Nephron (organoid): ENCODE measurements around the gene CSMD2.

Source experiments
- H3K27ac Mint-ChIP-seq, 3 experiments: 2 replicates each; pipeline ENCODE4 v1.8.0; 2020; ENCODE audit warnings: mixed read lengths in 3 of 3, mild to moderate bottlenecking in 2 of 3, moderate library complexity in 1 of 3
- H3K27me3 Mint-ChIP-seq: 2 replicates; pipeline ENCODE4 v1.8.0; 2021; ENCODE audit warnings: low read depth, mild to moderate bottlenecking, moderate library complexity, mixed read lengths
- H3K36me3 Mint-ChIP-seq: 2 replicates; pipeline ENCODE4 v1.8.0; 2020; ENCODE audit warnings: low read depth, mixed read lengths
- H3K4me1 Mint-ChIP-seq: 2 replicates; pipeline ENCODE4 v1.8.0; 2020; ENCODE audit warnings: mixed read lengths
- H3K4me3 Mint-ChIP-seq, 3 experiments: 2 replicates each; pipeline ENCODE4 v1.8.0; 2020; ENCODE audit warnings: mild to moderate bottlenecking in 3 of 3, mixed read lengths in 3 of 3, moderate library complexity in 2 of 3
- H3K9me3 Mint-ChIP-seq: 2 replicates; pipeline ENCODE4 v1.8.0; 2020; ENCODE audit warnings: mixed read lengths
- TF ChIP-seq, protein P1 (sequence below), 3 experiments: fragments of 200-600 bp; sonication (generic); IDR thresholded peaks; one replicate each; pipeline ENCODE4 v1.5.0; 2021; ENCODE audit warnings: antibody characterized with exemption in 3 of 3; ENCODE audit not compliant: unreplicated experiment in 3 of 3

CSMD2 gene

DNA sequence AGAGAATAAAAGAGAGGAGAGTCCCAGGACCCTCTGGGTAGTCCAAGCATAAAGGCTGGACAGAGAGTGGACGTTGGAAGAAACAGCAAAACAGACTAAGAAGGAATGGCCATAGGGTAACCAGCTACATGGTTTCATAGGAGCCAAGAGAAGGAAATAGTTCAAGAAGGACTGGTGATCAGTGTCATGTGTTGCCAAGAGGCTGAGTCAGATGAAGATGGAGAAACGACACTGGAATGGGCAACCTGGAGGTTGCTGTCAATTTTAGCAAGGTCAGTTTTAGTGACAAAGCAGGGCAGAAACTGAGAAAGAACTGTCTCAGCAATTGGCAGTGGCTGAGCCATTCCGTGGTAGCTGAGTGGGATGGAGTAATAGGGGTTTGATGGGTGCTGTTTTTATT, 259.8 kb downstream of the CSMD2 start:
- Mint-ChIP-seq H3K27ac (no peak overlapping the region), H3K4me1 (no peaks in the 10 kb centered on the region)
- TF ChIP-seq, protein P1, sequence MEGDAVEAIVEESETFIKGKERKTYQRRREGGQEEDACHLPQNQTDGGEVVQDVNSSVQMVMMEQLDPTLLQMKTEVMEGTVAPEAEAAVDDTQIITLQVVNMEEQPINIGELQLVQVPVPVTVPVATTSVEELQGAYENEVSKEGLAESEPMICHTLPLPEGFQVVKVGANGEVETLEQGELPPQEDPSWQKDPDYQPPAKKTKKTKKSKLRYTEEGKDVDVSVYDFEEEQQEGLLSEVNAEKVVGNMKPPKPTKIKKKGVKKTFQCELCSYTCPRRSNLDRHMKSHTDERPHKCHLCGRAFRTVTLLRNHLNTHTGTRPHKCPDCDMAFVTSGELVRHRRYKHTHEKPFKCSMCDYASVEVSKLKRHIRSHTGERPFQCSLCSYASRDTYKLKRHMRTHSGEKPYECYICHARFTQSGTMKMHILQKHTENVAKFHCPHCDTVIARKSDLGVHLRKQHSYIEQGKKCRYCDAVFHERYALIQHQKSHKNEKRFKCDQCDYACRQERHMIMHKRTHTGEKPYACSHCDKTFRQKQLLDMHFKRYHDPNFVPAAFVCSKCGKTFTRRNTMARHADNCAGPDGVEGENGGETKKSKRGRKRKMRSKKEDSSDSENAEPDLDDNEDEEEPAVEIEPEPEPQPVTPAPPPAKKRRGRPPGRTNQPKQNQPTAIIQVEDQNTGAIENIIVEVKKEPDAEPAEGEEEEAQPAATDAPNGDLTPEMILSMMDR (IDR thresholded peaks at IDR 0.05; ENCODE audit: unreplicated experiment in 3 of 3): no peak

DNA sequence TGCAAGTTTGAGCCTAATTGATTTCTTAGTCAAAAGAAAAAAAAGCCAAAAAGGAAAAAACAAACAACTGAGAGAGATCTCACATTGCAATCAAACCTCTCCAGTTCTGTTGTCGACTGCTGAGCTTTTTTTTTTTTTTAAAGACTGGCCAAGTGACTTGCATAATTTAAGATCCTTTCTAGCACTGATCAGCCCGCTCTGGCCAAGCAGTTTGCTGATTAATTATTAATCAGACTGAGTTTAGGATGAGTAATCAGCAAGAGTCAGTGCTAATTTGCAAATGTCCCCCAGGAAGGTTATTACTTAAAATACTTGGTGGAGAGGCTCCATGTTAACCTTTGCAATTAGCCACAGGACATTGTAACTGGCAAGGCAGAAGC, 261.8 kb downstream of the CSMD2 start:
- Mint-ChIP-seq H3K4me1 (no peaks in the 10 kb centered on the region), H3K9me3 (peaks cover 3% of the 10 kb centered on the region), H3K4me3 (no peak overlapping the region), H3K36me3 (no peaks in the 10 kb centered on the region), H3K27me3 (peaks cover 16% of the 10 kb centered on the region), H3K27ac (peak overlapping the region in 1 of 3 experiments; percentile 27)
- TF ChIP-seq, protein P1 (IDR thresholded peaks at IDR 0.05; ENCODE audit: unreplicated experiment in 3 of 3): no peak

More for the DNA sequence above, 259.8 kb downstream of the CSMD2 start:
- peaks cover 25% of the 10 kb centered on the region for H3K27me3 Mint-ChIP-seq
- H3K36me3 Mint-ChIP-seq: no peaks in the 10 kb centered on the region
- H3K9me3 Mint-ChIP-seq: peaks cover 3% of the 10 kb centered on the region
- no peak overlapping the region for H3K4me3 Mint-ChIP-seq

DNA sequence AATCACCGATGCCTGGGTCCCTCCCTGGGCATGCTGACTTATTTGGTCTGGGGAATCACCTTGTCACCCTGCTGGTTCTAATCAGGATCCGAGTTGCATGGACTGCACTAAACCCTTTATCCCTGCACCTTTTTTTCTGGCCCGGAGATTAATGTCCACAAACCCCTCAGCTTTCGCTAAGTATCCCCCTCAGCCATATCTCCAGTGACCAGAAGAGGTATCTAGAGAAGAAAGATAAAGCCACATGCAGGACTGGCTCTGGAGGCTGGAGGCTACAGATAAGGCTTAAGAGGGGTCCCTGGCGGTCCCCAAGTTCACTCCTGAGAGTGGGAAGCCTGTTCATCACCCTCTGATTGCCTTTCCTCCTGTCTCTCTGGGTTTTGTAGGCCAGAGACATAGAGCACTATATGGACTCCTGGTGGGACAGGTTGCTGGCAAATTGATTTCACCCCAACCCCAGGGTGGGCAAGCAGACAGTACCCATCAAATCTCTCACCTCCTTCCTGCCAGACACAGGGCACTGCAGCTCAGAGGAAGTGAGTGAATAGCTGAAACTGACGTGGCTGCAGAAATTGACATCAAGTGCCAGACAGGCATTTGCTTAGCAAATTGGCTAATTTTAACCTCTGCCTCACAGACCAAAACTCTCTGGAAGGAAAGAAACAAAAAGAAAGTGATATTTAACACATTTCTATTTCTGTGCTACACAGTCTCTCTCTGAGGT, 262.4 kb downstream of the CSMD2 start:
- Mint-ChIP-seq H3K9me3 (peaks cover 3% of the 10 kb centered on the region), H3K4me3 (no peak overlapping the region), H3K36me3 (no peaks in the 10 kb centered on the region), H3K4me1 (no peaks in the 10 kb centered on the region), H3K27ac (peak overlapping the region in 1 of 3 experiments; percentile 44), H3K27me3 (peaks cover 16% of the 10 kb centered on the region)
- TF ChIP-seq, protein P1 (IDR thresholded peaks at IDR 0.05; ENCODE audit: unreplicated experiment in 3 of 3): no peak

DNA sequence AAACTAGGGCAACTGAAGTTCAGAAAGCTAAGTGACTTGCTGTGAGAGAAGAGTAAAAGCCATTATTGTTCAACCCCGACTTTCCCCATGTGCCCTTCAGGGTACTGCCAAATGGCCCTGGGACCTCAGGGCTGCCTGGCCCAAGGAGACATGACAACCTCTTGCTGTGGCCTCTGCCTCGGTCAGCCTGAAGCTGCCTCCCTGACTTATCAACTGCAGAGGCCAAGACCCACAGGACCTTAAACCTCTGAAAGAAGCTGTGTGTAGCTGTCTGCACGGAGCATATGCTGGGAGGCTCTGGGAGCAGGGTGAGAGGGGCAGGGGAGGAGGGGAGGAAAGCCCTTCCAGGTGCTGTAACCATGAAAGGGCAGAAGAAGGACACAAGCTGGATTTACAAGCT, 265.3 kb downstream of the CSMD2 start:
- no peaks in the 10 kb centered on the region for H3K36me3 Mint-ChIP-seq
- H3K9me3 Mint-ChIP-seq: no peaks in the 10 kb centered on the region
- H3K4me1 Mint-ChIP-seq: no peaks in the 10 kb centered on the region
- no peak overlapping the region for H3K27ac Mint-ChIP-seq
- TF ChIP-seq, protein P1 (IDR thresholded peaks at IDR 0.05; ENCODE audit: unreplicated experiment in 3 of 3): no peak
- H3K27me3 Mint-ChIP-seq: peaks cover 12% of the 10 kb centered on the region
- no peak overlapping the region for H3K4me3 Mint-ChIP-seq

DNA sequence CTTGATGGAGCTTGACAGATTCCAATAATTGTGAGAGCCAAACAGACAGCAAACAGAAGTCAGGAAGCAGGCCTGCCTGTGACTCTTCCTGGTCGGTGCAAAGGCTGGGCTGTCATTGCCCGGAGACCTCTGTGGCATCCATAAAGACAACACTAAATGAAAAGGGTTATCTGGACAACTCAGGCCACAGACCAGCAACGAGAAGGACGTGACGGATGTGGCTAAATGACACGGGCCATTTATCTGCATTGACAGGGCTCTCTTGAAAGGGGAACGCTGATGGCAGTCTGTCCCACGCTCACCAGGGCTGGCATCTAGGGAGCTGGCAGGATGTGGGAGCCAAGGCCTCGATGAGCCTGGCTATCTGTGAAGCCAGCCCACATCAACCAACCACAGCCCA, 266.1 kb downstream of the CSMD2 start:
- Mint-ChIP-seq H3K27ac (no peak overlapping the region), H3K36me3 (no peaks in the 10 kb centered on the region), H3K4me3 (no peak overlapping the region), H3K9me3 (no peaks in the 10 kb centered on the region), H3K27me3 (peaks cover 10% of the 10 kb centered on the region), H3K4me1 (no peaks in the 10 kb centered on the region)
- TF ChIP-seq, protein P1 (IDR thresholded peaks at IDR 0.05; ENCODE audit: unreplicated experiment in 3 of 3): no peak

DNA sequence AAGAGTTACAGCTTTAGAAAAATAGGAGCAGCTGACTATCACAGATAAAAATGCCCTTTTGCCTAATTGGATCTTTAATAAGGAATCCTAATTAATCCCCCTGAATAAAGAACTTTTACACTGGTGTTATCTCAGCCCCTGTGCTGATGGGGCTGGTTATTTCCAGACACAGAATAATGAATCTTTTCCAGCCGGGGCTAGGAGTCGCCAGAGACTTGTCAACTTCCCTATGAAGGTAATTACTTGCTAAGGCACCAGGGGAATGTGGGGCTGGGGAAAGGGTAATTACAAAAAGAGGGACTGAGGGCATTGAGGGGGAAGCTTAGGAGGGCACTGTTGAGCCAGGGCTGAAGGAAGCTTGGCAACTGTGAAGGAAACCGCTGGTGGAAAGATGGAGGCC, 266.6 kb downstream of the CSMD2 start:
- H3K9me3 Mint-ChIP-seq: no peaks in the 10 kb centered on the region
- TF ChIP-seq, protein P1 (IDR thresholded peaks at IDR 0.05; ENCODE audit: unreplicated experiment in 3 of 3): no peak
- H3K27ac Mint-ChIP-seq: peak overlapping the region in 1 of 3 experiments; percentile 38
- no peaks in the 10 kb centered on the region for H3K36me3 Mint-ChIP-seq
- H3K27me3 Mint-ChIP-seq: peaks cover 5% of the 10 kb centered on the region
- H3K4me1 Mint-ChIP-seq: peaks cover 4% of the 10 kb centered on the region
- H3K4me3 Mint-ChIP-seq: no peak overlapping the region
